CD14-positive monocyte (primary cell): ENCODE results near the gene TTLL10. TPM values are rescaled to one million over a fixed set of nuclear protein-coding genes. Genes with fewer than 3 reads are reported as not detected.

Experiments
- DNase-seq, 3 donors: peaks; one replicate each; pipeline ENCODE4 v3.0.0-alpha.2; 2011 to 2022
- H2AFZ ChIP-seq: 2 replicates; pipeline ENCODE4 v1.6.0; 2012; ENCODE audit warnings: mild to moderate bottlenecking, low read depth, low read length, inconsistent platforms; ENCODE audit not compliant: insufficient read depth, poor library complexity, severe bottlenecking
- H3K27ac ChIP-seq, 2 donors: 1 replicate in 1 of 2; 2 replicates in 1 of 2; pipeline ENCODE4 v1.5.1; 2012 to 2013; ENCODE audit warnings: low read length in 2 of 2, control low read depth in 1 of 2, inconsistent platforms in 1 of 2, low read depth in 1 of 2, mild to moderate bottlenecking in 1 of 2
- H3K27me3 ChIP-seq, 2 donors: one replicate each; pipeline versions ENCODE4 v1.6.0 to v1.6.1; 2011 to 2013; ENCODE audit warnings: low read length in 2 of 2; ENCODE audit not compliant: control insufficient read depth in 2 of 2, insufficient read depth in 2 of 2
- H3K36me3 ChIP-seq, 2 donors: replicated peaks in 1 of 2; 1 replicate in 1 of 2; 2 replicates in 1 of 2; pipeline versions ENCODE4 v1.5.1 to v1.6.1; 2012 to 2013; ENCODE audit warnings: low read length in 2 of 2, control low read depth in 1 of 2, inconsistent platforms in 1 of 2, mild to moderate bottlenecking in 1 of 2; ENCODE audit not compliant: insufficient read depth in 2 of 2, control insufficient read depth in 1 of 2
- H3K4me1 ChIP-seq, 2 donors: 1 replicate in 1 of 2; 2 replicates in 1 of 2; pipeline versions ENCODE4 v1.5.1 to v1.6.1; 2012 to 2013; ENCODE audit warnings: low read length in 2 of 2, control low read depth in 1 of 2, inconsistent platforms in 1 of 2, mild to moderate bottlenecking in 1 of 2, moderate library complexity in 1 of 2; ENCODE audit not compliant: insufficient read depth in 2 of 2, control insufficient read depth in 1 of 2
- H3K4me2 ChIP-seq: replicated peaks from 2 replicates; pipeline ENCODE3; 2012; ENCODE audit warnings: low read length, moderate library complexity, mild to moderate bottlenecking; ENCODE audit not compliant: poor library complexity, severe bottlenecking; ENCODE audit errors: extremely low read depth
- H3K4me3 ChIP-seq, 3 experiments: fragments of 200-600 bp in 1 of 3; sonication (generic) in 1 of 3; replicated peaks in 1 of 3; 1 replicate in 2 of 3; 2 replicates in 1 of 3; pipeline ENCODE4 v1.5.1; 2011 to 2013; ENCODE audit warnings: low read length in 3 of 3, mild to moderate bottlenecking in 3 of 3, control low read depth in 2 of 3, low read depth in 2 of 3, inconsistent platforms in 1 of 3, moderate library complexity in 1 of 3
- H3K79me2 ChIP-seq: 2 replicates; pipeline ENCODE4 v1.6.0; 2012; ENCODE audit warnings: mild to moderate bottlenecking, control low read depth, inconsistent platforms, low read length, moderate library complexity; ENCODE audit not compliant: insufficient read depth
- H3K9ac ChIP-seq: 2 replicates; pipeline ENCODE4 v1.6.0; 2017; ENCODE audit warnings: low read length, mild to moderate bottlenecking; ENCODE audit not compliant: insufficient read depth, poor library complexity, severe bottlenecking
- H3K9me3 ChIP-seq, 2 donors: replicated peaks in 1 of 2; 1 replicate in 1 of 2; 2 replicates in 1 of 2; pipeline versions ENCODE4 v1.5.1 to v1.6.1; 2012 to 2013; ENCODE audit warnings: low read length in 2 of 2, control low read depth in 1 of 2; ENCODE audit not compliant: control insufficient read depth in 1 of 2, insufficient read depth in 1 of 2
- H4K20me1 ChIP-seq: 2 replicates; pipeline ENCODE4 v1.6.0; 2012; ENCODE audit warnings: mild to moderate bottlenecking, low read length, control low read depth, moderate library complexity; ENCODE audit not compliant: insufficient read depth
- H3K27ac Mint-ChIP-seq, 7 donors: one replicate each; pipeline ENCODE4 v1.8.0; 2020; ENCODE audit warnings: mild to moderate bottlenecking in 7 of 7, mixed read lengths in 7 of 7, moderate library complexity in 6 of 7, inconsistent platforms in 2 of 7
- H3K27me3 Mint-ChIP-seq, 3 donors: one replicate each; pipeline ENCODE4 v1.8.0; 2021 to 2022; ENCODE audit warnings: low read depth in 3 of 3, mild to moderate bottlenecking in 3 of 3, mixed read lengths in 3 of 3, moderate library complexity in 3 of 3, inconsistent platforms in 1 of 3
- H3K36me3 Mint-ChIP-seq, 2 donors: one replicate each; pipeline ENCODE4 v1.8.0; 2020; ENCODE audit warnings: mixed read lengths in 2 of 2, inconsistent platforms in 1 of 2, mild to moderate bottlenecking in 1 of 2
- H3K4me1 Mint-ChIP-seq: one replicate; pipeline ENCODE4 v1.8.0; 2020; ENCODE audit warnings: mild to moderate bottlenecking, mixed read lengths
- H3K4me3 Mint-ChIP-seq, 2 donors: one replicate each; pipeline ENCODE4 v1.8.0; 2020; ENCODE audit warnings: mild to moderate bottlenecking in 2 of 2, mixed read lengths in 2 of 2, moderate library complexity in 1 of 2
- H3K9me3 Mint-ChIP-seq, 7 donors: one replicate each; pipeline ENCODE4 v1.8.0; 2020 to 2022; ENCODE audit warnings: mixed read lengths in 7 of 7, mild to moderate bottlenecking in 6 of 7, moderate library complexity in 6 of 7, inconsistent platforms in 2 of 7
- whole genome bisulfite sequencing: methylation state at CpG from one replicate; pipeline ENCODE4 v1.1.5; 2013; ENCODE audit warnings: missing lambda C conversion rate; ENCODE audit not compliant: insufficient coverage; 5-methylcytosine and 5-hydroxymethylcytosine counted together
- intact Hi-C, 2 donors: fragments of 100-400 bp; cut with micrococcal nuclease; formaldehyde crosslinking; loops; one replicate each; pipeline versions ENCODE4 v1.15.0 to v1.15.1; 2023
- polyA plus RNA-seq, 3 donors: library from polyadenylated mRNA; depleted of rRNA in 1 of 3; unstranded in 2 of 3; stranded (reverse) in 1 of 3; fragments of 300-500 nt in 2 of 3; fragments of >200 nt in 1 of 3; fragmentation: Illumina TruSeq in 2 of 3; gene quantifications; 1 replicate in 2 of 3; 2 replicates in 1 of 3; pipeline ENCODE4 v1.2.3, GENCODE V29; 2012 to 2021
- TF ChIP-seq, protein P1 (sequence below): fragments of 200-600 bp; IDR thresholded peaks from one replicate; pipeline ENCODE4 v1.8.0; 2022; ENCODE audit warnings: antibody characterized with exemption, mild to moderate bottlenecking

Gene TTLL10
- polyA plus RNA-seq, 3 donors, result 0.06 TPM; not detected in 2

DNA sequence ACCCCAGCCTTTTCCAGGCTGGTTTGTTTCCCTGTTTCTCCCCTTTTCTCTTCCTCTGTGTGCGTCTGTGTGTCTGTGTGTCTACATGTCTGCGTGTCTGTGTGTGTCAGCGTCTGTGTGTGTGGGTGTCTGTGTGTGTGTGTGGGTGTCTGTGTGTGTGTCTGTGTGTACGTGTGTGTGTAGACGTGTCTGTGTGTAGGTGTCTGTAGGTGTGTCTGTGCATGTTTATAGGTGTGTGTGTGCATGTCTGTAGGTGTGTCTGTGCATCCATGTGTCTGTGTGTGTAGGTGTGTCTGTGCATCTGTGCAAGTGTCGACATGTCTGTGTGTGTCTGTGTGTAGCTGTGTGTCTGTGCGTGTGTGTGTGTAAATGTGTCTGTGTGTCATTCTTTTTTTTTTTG is 3.3 kb downstream of the TTLL10 start:
- H3K36me3 ChIP-seq, result no peaks in the 10 kb centered on the region
- Mint-ChIP-seq H3K4me1 (no peaks in the 10 kb centered on the region), H3K36me3 (no peaks in the 10 kb centered on the region), H3K9me3 (peaks cover 4 to 17% (median 7%) of the 10 kb centered on the region in 7 donors), H3K4me3 (no peak overlapping the region), H3K27ac (no peak overlapping the region), H3K27me3 (peaks cover 26 to 49% (median 31%) of the 10 kb centered on the region in 3 donors)
- peaks cover 0 to 6% of the 10 kb centered on the region in 2 donors for H3K9me3 ChIP-seq
- no peaks in the 10 kb centered on the region for H4K20me1 ChIP-seq
- no peak overlapping the region for H3K4me2 ChIP-seq
- no peak overlapping the region for H3K9ac ChIP-seq
- H2AFZ ChIP-seq, result no peak overlapping the region
- H3K27ac ChIP-seq, result no peak overlapping the region
- 85% methylated on average over 5 of the region's 7 CpGs for WGBS
- TF ChIP-seq, protein P1, sequence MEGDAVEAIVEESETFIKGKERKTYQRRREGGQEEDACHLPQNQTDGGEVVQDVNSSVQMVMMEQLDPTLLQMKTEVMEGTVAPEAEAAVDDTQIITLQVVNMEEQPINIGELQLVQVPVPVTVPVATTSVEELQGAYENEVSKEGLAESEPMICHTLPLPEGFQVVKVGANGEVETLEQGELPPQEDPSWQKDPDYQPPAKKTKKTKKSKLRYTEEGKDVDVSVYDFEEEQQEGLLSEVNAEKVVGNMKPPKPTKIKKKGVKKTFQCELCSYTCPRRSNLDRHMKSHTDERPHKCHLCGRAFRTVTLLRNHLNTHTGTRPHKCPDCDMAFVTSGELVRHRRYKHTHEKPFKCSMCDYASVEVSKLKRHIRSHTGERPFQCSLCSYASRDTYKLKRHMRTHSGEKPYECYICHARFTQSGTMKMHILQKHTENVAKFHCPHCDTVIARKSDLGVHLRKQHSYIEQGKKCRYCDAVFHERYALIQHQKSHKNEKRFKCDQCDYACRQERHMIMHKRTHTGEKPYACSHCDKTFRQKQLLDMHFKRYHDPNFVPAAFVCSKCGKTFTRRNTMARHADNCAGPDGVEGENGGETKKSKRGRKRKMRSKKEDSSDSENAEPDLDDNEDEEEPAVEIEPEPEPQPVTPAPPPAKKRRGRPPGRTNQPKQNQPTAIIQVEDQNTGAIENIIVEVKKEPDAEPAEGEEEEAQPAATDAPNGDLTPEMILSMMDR, result no peak
- no peak for DNase-seq
- H3K4me3 ChIP-seq, result no peak overlapping the region
- intact Hi-C loops, result no loop called here
- H3K4me1 ChIP-seq, result no peaks in the 10 kb centered on the region
- no peaks in the 10 kb centered on the region for H3K79me2 ChIP-seq
- peaks cover 4 to 31% of the 10 kb centered on the region in 2 donors for H3K27me3 ChIP-seq

DNA sequence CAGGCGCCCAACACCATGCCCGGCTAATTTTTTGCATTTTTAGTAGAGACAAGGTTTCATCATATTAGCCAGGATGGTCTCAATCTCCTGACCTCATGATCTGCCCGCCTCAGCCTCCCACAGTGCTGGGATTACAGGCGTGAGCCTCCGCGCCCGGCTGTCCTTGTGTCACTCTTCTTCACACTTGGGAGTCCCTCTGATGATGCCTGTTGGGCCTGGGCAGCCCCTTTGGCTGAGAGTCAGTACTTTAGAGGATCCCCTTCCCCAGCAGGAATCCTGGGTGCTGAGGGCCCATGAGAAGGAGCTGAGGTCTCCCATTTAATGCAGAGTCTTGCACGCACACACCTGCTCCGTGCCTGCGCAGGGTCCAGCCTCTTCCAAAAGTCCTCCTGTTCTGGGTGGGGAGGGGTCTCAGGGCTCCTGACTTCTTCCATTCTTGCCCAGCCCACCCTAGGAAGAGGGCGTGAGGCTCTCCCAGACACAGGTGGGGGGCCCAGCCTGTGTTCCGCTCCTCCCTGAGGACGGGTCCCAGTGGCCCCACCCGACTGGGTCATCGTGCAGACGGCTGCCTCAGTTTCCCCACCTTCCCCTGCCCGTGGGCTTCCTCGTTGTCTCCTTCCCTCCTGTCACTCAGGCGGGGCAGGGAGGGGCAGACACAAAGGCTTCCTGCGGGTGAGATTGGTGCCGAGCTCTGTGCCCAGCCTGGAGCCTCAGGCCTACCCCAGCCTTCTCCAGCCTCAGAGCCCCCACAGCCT is 3.9 kb downstream of the TTLL10 start:
- H3K79me2 ChIP-seq, result no peaks in the 10 kb centered on the region
- intact Hi-C loops, result no loop called here
- H2AFZ ChIP-seq, result no peak overlapping the region
- H3K9ac ChIP-seq, result no peak overlapping the region
- Mint-ChIP-seq H3K4me3 (no peak overlapping the region), H3K4me1 (no peaks in the 10 kb centered on the region), H3K27ac (no peak overlapping the region), H3K9me3 (peaks cover 4 to 16% (median 7%) of the 10 kb centered on the region in 7 donors), H3K27me3 (peaks cover 22 to 47% (median 26%) of the 10 kb centered on the region in 3 donors), H3K36me3 (no peaks in the 10 kb centered on the region)
- peaks cover 4 to 31% of the 10 kb centered on the region in 2 donors for H3K27me3 ChIP-seq
- no peak overlapping the region for H3K4me2 ChIP-seq
- no peaks in the 10 kb centered on the region for H4K20me1 ChIP-seq
- no peak overlapping the region for H3K4me3 ChIP-seq
- peaks cover 0 to 6% of the 10 kb centered on the region in 2 donors for H3K9me3 ChIP-seq
- H3K36me3 ChIP-seq, result no peaks in the 10 kb centered on the region
- WGBS, result 88% methylated on average over 15 of the region's 21 CpGs
- H3K4me1 ChIP-seq, result no peaks in the 10 kb centered on the region
- DNase-seq, result no peak
- TF ChIP-seq, protein P1, result no peak
- no peak overlapping the region for H3K27ac ChIP-seq
